Right lobe of liver (tissue), 4 donors: ENCODE results near the gene MACROD2.

Source experiments
- CTCF ChIP-seq, 4 donors: fragments of 200-600 bp in 3 of 4; fragments of 450-650 bp in 1 of 4; IDR thresholded peaks; one replicate each; pipeline versions ENCODE4 v1.5.1 to v1.8.0; 2016 to 2022; ENCODE audit warnings: antibody characterized with exemption in 4 of 4, mild to moderate bottlenecking in 2 of 4
- POLR2A ChIP-seq: fragments of 450-650 bp; IDR thresholded peaks from one replicate; pipeline ENCODE4 v1.6.1; 2017; ENCODE audit warnings: antibody characterized with exemption, mild to moderate bottlenecking
- donor health status: DM: no; HTN: no; CAD: no.
- donor health status: DM: no; HTN: no; CAD: no.
- donor health status: DM: no; HTN: yes; CAD: no.

- no peak for TF ChIP-seq CTCF (IDR thresholded peaks at IDR 0.05)
- no peak for TF ChIP-seq POLR2A
These were observed 1845.5 kb downstream of the MACROD2 start for GRCh38 chr20:15840636-15841301.
